Brain microvascular endothelial cell (primary cell): ENCODE data around the gene NUP58.

Experiments used
- DNase-seq: peaks from one replicate; pipeline ENCODE4 v3.0.0-alpha.2; 2020
- H3K27ac ChIP-seq: fragments of 250-450 bp; sonication (Bioruptor Pico); 2 replicates; pipeline ENCODE4 v1.5.1; 2020; ENCODE audit warnings: mild to moderate bottlenecking, moderate library complexity
- H3K27me3 ChIP-seq: fragments of 250-450 bp; sonication (Bioruptor Pico); replicated peaks from 2 replicates; pipeline ENCODE4 v1.5.1; 2020; ENCODE audit warnings: mild to moderate bottlenecking
- H3K36me3 ChIP-seq: fragments of 250-450 bp; sonication (Bioruptor Pico); replicated peaks from 2 replicates; pipeline ENCODE4 v1.5.1; 2020; ENCODE audit warnings: mild to moderate bottlenecking
- H3K4me3 ChIP-seq: 2 replicates; pipeline ENCODE4 v1.5.1; 2011; ENCODE audit warnings: low read depth, mild to moderate bottlenecking, control low read depth, low read length, moderate library complexity
- in situ Hi-C: cut with HindIII; loops from 2 replicates; pipeline ENCODE4 v1.10.0; 2017; ENCODE audit warnings: low sequenced_read_pairs, low pct_ligation_motif_present
- TF ChIP-seq, protein P1 (sequence below): IDR thresholded peaks from 2 replicates; pipeline ENCODE4 v1.5.1; 2011; ENCODE audit warnings: low read depth, mild to moderate bottlenecking, moderate library complexity, low read length, control low read depth, inconsistent platforms; ENCODE audit errors: missing control alignments

Gene NUP58, protein sequence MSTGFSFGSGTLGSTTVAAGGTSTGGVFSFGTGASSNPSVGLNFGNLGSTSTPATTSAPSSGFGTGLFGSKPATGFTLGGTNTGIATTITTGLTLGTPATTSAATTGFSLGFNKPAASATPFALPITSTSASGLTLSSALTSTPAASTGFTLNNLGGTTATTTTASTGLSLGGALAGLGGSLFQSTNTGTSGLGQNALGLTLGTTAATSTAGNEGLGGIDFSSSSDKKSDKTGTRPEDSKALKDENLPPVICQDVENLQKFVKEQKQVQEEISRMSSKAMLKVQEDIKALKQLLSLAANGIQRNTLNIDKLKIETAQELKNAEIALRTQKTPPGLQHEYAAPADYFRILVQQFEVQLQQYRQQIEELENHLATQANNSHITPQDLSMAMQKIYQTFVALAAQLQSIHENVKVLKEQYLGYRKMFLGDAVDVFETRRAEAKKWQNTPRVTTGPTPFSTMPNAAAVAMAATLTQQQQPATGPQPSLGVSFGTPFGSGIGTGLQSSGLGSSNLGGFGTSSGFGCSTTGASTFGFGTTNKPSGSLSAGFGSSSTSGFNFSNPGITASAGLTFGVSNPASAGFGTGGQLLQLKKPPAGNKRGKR

DNA sequence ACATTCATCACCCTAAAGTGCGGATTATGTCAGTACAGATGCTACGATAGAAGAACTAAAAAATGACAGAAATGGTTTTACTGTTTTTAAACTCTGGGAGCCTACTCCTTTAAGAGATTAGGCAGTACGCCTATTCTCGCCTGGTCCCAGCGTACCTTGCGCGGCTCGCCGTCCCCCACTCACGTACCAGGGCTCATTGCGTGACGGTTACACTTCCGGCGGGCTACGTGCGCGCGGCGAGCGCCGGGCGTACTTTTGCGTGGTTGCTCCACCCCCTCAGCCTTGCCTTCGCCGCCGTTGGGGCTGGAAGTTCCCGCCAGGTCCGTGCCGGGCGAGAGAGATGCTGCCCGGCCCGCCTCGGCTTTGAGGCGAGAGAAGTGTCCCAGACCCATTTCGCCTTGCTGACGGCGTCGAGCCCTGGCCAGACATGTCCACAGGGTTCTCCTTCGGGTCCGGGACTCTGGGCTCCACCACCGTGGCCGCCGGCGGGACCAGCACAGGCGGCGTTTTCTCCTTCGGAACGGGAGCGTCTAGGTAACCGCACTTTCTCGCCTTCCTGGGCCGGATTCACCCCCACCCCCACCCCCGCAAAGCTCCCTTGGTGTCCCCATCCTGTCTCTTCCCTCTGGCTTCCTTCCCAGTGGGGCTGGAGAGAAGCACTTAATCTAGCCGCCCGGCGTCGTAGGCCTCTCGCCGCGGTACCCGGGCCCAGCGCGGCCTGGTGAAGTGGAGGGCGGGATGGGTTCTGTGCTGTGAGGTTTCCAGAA is at the start of gene NUP58:
NUP58 (plus strand) TSS at position 279 of the 767 bp plus-strand sequence; CDS start at position 428, 149 bp downstream.
- Histone ChIP-seq H3K36me3 (peaks cover 10% of the 10 kb centered on the region), H3K27ac (peak within 1 kb of the TSS; percentile 87), H3K4me3 (peak within 1 kb of the TSS; percentile 87), H3K27me3 (no peaks in the 10 kb centered on the region)
- in situ Hi-C loops, result no loop called here
- TF ChIP-seq, protein P1, sequence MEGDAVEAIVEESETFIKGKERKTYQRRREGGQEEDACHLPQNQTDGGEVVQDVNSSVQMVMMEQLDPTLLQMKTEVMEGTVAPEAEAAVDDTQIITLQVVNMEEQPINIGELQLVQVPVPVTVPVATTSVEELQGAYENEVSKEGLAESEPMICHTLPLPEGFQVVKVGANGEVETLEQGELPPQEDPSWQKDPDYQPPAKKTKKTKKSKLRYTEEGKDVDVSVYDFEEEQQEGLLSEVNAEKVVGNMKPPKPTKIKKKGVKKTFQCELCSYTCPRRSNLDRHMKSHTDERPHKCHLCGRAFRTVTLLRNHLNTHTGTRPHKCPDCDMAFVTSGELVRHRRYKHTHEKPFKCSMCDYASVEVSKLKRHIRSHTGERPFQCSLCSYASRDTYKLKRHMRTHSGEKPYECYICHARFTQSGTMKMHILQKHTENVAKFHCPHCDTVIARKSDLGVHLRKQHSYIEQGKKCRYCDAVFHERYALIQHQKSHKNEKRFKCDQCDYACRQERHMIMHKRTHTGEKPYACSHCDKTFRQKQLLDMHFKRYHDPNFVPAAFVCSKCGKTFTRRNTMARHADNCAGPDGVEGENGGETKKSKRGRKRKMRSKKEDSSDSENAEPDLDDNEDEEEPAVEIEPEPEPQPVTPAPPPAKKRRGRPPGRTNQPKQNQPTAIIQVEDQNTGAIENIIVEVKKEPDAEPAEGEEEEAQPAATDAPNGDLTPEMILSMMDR, result no peak
- DNase-seq, result peak; percentile 95

DNA sequence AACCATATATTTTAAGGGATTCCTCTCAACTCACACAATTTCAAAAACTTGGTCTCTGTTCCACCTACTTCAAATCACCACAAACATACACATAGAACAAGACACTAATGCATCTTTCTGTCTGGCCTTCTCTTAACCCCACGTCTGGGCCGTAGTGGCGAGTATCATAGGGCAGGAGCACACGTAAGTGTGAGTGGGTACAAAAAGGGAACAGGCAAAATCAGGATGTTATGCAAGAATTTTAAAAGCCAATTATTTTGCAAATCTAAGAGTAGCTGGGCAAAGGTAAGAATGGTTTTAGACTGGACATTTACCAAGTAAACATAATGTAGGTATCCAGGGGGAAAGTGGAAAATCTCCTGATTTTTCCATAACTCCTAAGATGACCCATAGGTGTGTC is 49.2 kb upstream of the NUP58 start:
- H3K4me3 ChIP-seq, result no peak overlapping the region
- peaks cover 10% of the 10 kb centered on the region for H3K36me3 ChIP-seq
- H3K27ac ChIP-seq, result no peak overlapping the region
- DNase-seq, result no peak
- in situ Hi-C loops, result no loop called here
- H3K27me3 ChIP-seq, result no peaks in the 10 kb centered on the region
- TF ChIP-seq, protein P1, result no peak

DNA sequence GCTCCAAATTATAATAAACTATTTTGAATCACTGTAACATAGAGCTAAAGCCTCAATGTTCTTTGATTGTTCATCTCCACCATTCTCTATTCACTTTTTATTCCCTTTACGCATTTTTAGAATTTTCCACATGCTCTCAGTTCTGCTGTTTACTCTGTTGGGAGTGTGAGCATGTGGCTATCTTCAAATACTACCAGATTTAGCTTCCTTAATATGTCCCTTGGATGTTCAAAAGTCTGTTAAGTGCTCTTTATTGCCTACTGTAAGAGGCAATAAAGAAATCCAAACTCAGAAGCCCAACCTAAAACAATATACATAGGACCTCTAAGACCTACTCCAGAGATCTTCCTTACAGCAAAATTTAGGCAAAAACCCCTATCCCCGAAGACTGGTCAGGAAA is 48.7 kb upstream of the NUP58 start:
- H3K27ac ChIP-seq, result no peak overlapping the region
- H3K27me3 ChIP-seq, result no peaks in the 10 kb centered on the region
- no peak overlapping the region for H3K4me3 ChIP-seq
- in situ Hi-C loops, result no loop called here
- peaks cover 12% of the 10 kb centered on the region for H3K36me3 ChIP-seq
- DNase-seq, result no peak
- TF ChIP-seq, protein P1, result no peak

DNA sequence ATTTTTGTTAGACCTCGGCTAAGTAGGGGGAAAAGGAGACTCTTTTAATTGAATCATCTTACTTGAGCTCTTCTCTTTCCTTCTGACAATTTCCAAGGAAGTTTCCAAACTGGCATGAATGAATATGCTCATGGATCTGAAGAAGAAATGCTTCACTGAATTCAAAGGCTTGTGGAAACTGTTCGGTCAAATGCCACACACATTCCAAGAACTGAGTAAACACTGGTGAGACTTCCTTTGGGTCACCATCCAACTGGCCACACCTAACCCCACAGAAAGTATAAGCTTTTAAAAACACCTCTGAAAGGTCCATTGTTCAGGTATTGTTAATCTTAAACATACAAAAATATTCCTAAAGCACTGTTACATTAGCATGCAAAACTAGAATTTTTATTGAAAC is 47.7 kb upstream of the NUP58 start:
- H3K27ac ChIP-seq, result no peak overlapping the region
- no peak overlapping the region for H3K4me3 ChIP-seq
- H3K27me3 ChIP-seq, result no peaks in the 10 kb centered on the region
- in situ Hi-C loops, result no loop called here
- TF ChIP-seq, protein P1, result no peak
- DNase-seq, result no peak
- H3K36me3 ChIP-seq, result peaks cover 12% of the 10 kb centered on the region

DNA sequence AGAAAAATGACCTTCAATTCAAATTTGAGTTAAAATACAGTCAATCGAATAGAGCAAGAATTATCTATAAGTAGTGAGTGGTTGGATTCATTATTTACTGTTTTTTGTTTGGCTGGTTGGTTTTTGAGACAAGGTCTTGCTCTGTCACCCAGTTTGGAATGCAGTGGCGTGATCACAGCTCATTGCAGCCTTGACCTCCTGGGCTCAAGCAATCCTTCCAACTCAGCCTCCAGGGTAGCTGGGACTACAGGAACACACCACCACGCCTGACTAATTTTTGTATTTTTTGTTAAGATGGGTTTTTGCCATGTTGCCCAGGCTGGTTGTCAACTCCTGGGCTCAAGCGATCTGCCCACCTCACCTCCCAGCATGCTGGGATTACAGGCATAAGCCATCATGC is 39.2 kb upstream of the NUP58 start:
- DNase-seq, result no peak
- in situ Hi-C loops, result no loop called here
- Histone ChIP-seq H3K4me3 (no peak overlapping the region), H3K36me3 (peaks cover 25% of the 10 kb centered on the region), H3K27me3 (no peaks in the 10 kb centered on the region), H3K27ac (no peak overlapping the region)
- TF ChIP-seq, protein P1, result no peak
